Left lobe of liver (tissue), 2 donors: ENCODE data around the gene SGMS2. TPM values are rescaled to one million over a fixed set of nuclear protein-coding genes. Genes with fewer than 3 reads are reported as not detected.
"Not testable (repeated sequence)": the region's sequence is repeated elsewhere in the genome, so short reads cannot be mapped to it uniquely, and the experiment has no call there.

Experiments used
- ATAC-seq: fragments of 200-7000 bp; cut with Tn5 transposase; one replicate; pipeline ENCODE4 v1.9.1; 2020; ENCODE audit warnings: mild to moderate bottlenecking, moderate library complexity
- DNase-seq: peaks from one replicate; pipeline ENCODE4 v3.0.0-alpha.2; 2020; ENCODE audit warnings: low spot score
- total RNA-seq: library from RNA; stranded (reverse); gene quantifications from one replicate; pipeline ENCODE4 v1.2.1, GENCODE V29; 2021
- donor health status: DM: no; HTN: no; CAD: no; lungs with moderate emphysema.
- donor health status: DM: no; HTN: yes; CAD: no.

SGMS2 gene
- total RNA-seq, 1 donor from 2014 or later: 15.6 TPM

GRCh38 chr4:107905082-107905481 is 80.3 kb downstream of the SGMS2 start:
- not testable (repeated sequence) for ATAC-seq, DNase-seq

GRCh38 chr4:107906458-107907100 is 81.8 kb downstream of the SGMS2 start:
- ATAC-seq (no peak), DNase-seq (no peak)

DNA sequence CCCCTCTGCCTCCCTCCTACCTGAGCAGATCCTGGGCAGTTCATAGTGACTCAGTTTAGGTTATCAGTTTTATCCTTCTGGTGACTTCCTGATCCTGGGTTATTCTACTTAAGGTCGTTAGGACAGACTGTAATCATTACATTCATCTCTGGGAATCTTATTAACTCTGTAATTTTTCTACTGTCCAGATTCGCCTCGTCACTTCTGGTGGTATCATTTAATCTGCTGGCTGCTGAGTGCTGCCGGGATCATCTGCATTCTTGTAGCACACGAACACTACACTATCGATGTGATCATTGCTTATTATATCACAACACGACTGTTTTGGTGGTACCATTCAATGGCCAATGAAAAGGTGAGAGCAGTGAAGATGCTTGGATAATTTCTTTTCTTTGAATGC is 83.6 kb downstream of the SGMS2 start:
- ATAC-seq (no peak), DNase-seq (no peak)

DNA sequence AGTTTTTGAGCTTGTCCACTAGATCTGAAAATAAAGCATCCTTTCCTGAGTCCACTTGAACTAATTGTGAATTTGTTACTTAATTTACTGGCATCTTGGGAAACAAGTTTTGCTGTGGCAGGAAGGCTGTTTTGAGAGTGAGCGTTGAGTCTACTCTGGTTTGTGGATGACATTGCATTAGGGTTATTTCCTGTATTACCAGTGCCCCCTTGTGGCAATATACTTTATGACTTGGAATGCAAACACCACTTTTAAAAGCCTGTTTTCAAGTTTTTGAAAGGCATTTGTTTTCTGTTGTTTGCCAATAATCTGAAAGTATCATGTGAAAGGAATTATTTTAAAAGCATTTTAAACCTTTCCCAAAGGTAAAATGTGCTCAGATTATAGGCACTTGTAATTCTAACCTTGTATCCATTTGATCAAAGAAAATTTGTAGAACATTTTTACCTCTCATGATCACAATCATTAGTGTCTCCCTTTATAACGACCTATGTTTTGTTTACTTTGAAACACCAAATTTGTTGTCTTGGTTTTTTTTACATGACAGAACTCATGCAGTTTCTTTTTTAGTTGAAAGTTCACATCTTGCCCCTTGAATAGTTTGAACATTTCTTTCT is 88.7 kb downstream of the SGMS2 start:
- DNase-seq (no peak), ATAC-seq (peak; percentile 95)

GRCh38 chr4:107915220-107915619 is 90.5 kb downstream of the SGMS2 start:
- DNase-seq: no peak

DNA sequence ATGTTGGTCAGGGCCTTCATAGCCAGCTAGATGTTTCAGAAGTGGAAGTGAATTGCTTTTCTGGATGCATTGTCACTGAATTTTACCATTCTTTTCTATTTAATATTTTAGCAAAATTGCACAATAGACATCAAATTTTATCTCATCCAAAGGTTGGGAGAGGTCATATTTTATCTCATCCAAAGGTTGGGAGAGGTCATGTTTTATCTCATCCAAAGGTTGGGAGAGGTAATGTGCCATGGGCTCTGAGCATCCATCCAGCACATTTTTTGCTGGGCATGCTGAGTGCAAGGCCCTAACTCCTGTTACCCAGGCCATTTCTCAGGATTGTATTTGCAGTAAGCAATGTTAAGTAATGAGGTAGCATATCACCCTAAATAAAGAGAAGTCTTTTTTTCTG is 91.9 kb downstream of the SGMS2 start:
- ATAC-seq (peak; percentile 70), DNase-seq (no peak)

More at GRCh38 chr4:107915220-107915619, 90.5 kb downstream of the SGMS2 start:
- peak; percentile 23 for ATAC-seq

- DNase-seq (no peak), ATAC-seq (no peak)
Measured at GRCh38 chr4:107917500-107917899, 92.8 kb downstream of the SGMS2 start.

DNA sequence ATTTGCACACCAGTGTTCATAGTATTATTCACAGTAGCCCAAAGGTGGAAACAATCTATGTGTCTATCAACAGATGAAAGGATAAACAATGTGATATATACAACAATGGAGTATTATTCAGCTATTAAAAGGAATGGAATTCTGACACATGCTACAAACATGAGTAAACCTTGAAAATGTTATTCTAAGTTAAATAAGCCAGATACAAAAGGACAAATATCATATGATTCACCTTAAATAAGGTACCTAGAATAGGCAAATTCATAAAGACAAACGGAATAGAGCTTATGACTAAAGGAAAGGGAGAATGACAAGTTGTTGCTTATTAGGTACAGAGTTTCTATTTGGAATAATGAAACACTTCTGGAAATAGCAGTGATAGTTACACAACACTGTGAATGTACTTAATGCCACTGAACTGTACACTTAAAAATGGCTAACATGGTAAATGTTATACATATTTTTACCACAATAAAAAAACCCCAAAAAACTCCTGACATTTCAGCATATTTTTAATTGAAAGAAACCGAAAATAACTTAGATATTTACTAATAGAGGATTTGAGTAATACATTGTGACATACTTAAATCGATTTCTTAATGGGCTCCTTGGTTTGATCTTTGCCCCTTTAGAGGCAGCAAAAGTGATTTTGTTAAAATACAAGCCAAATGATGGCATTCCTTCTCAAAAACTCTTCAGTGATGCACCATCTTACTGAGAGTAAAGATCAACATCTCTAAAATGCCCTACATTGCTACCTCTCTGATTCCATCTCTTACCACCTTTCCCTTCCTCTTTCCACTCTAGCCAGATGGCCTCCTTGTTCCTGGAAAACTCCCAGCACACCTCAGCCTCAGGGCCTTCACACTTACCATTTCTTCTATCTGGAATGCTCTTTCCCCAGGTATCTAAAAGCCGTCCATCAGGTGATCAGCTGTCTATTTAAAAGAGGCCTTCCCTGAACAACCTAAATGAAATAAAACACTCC is 98.0 kb downstream of the SGMS2 start:
- ATAC-seq: peak; percentile 81
- DNase-seq: no peak

DNA sequence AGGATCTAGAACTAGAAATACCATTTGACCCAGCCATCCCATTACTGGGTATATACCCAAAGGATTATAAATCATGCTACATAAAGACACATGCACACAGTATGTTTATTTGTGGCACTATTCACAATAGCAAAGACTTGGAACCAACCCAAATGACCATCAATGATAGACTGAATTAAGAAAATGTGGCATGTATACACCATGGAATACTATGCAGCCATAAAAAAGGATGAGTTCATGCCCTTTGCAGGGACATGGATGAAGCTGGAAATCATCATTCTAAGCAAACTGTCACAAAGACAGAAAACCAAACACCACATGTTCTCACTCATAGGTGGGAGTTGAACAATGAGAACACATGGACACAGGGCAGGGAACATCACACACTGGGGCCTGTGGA is 101.0 kb downstream of the SGMS2 start:
- not testable (repeated sequence) for ATAC-seq, DNase-seq

DNA sequence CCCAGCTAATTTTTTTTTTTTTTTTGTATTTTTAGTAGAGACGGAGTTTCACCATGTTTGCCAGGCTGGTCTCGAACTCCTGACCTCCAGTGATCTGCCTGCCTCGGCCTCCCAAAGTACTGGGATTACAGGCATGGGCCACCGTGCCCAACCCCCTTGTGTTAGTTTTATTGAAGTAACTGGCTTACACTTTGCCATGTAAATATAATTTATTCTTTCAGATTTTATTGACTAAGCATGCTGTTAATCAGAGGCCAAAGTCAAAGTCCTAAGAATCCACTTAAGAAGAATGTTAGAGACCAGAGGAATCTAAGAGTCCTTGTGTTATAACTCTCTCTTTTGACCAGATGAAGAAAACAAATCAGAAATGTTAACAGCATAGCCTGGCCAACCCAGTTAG is 102.1 kb downstream of the SGMS2 start:
- DNase-seq, ATAC-seq: not testable (repeated sequence)

DNA sequence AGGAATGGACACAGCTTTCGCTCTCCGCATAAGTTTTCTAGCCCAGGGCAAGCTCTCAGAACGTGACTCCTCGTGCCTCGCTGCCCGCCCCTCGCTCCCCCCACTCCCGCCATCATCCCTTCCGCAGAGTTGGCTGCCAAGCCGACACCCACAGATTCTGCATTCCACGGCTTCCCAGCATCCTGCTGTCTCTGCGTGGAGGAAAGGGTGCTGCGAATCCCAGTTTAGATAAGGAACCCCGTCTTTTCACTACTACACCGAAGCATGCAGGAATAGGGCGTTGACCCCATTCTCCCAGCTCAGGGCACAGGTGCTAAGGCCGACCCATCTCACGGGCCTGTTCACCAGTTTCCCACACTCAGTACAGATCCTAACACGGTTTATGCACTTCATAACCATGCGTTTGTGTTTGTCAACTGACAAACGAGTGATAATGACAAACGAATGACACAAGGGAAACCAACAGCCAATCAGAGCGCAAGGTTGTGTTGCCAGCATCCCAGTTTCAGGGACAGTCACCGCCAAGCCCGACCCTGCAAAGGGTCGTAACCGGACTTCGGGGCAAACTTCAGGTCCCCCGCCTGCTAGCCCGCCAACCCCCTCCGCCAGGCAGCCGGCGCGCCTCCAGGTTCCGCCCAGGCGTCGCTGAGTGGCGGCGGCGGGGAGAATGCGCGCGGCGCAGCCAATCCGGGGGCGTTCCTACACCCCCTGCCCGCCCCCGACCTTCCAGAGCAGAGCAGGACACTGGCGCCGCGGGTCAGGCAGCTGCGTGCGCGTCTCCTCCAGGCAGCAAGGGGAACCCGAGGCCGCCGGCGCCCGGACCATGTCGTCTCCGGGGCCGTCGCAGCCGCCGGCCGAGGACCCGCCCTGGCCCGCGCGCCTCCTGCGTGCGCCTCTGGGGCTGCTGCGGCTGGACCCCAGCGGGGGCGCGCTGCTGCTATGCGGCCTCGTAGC is 106.4 kb downstream of the SGMS2 start, which contains the start of gene CYP2U1:
Gene CYP2U1 (plus strand): TSS at position 729 of the 954 bp plus-strand sequence. CDS start 95 bp downstream, at position 824.
- DNase-seq: peak; percentile 89

DNA sequence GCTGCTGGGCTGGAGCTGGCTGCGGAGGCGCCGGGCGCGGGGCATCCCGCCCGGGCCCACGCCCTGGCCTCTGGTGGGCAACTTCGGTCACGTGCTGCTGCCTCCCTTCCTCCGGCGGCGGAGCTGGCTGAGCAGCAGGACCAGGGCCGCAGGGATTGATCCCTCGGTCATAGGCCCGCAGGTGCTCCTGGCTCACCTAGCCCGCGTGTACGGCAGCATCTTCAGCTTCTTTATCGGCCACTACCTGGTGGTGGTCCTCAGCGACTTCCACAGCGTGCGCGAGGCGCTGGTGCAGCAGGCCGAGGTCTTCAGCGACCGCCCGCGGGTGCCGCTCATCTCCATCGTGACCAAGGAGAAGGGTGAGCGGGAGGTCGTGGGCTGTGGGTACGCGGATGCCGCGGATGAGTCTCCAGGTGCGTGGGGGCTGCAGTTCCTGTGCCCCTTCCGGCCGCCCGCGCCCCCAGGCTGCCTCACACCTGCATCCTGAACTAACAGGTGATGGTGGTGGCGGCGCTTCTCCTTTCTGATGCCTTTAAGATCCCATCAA is 107.1 kb downstream of the SGMS2 start:
- ATAC-seq (no peak), DNase-seq (no peak)

More for the DNA sequence above, 106.4 kb downstream of the SGMS2 start, which contains the start of gene CYP2U1:
- peak; percentile 96 for ATAC-seq

DNA sequence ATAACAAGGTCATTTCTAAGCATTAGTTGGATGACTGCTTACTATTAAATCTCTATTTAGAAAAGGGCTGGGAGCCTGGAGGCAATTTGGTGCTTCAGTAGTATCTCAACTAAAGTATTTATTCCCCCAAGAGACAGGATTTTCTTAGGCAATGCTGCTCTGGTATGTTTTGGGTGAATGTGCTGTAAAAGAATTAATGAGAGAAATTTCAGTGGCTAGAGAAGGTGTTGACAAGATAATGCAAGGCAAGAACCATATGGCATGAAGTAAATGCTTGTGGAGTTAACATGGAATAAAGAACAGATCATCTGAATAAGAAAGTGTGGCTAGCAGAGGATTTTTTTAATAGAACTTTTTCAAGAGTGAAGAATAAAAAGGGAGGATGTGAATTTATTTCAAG is 110.5 kb downstream of the SGMS2 start:
- DNase-seq (no peak), ATAC-seq (no peak)

GRCh38 chr4:107937040-107937439 is 112.3 kb downstream of the SGMS2 start:
- ATAC-seq (no peak), DNase-seq (no peak)

- DNase-seq (no peak), ATAC-seq (no peak)
Measured at GRCh38 chr4:107939307-107939706, 114.6 kb downstream of the SGMS2 start.

DNA sequence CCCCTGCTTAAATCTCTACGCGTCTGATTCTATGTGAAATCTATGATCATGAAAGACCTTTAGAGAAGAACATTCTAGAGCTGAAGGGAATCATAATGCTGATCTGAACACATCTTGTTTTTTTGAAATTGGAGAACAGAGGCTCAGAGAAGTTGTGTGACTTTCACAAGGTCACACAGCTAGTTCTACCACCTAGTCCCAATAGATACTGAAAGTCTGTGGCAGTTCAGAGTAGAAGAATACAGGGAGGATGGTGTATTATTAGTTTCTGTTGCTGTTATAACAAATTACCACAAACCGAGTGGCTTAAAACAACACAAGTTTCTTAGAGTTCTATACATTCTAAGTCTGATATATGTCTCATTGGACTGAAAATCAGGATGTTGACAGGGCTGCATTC is 121.1 kb downstream of the SGMS2 start:
- ATAC-seq (no peak), DNase-seq (no peak)

DNA sequence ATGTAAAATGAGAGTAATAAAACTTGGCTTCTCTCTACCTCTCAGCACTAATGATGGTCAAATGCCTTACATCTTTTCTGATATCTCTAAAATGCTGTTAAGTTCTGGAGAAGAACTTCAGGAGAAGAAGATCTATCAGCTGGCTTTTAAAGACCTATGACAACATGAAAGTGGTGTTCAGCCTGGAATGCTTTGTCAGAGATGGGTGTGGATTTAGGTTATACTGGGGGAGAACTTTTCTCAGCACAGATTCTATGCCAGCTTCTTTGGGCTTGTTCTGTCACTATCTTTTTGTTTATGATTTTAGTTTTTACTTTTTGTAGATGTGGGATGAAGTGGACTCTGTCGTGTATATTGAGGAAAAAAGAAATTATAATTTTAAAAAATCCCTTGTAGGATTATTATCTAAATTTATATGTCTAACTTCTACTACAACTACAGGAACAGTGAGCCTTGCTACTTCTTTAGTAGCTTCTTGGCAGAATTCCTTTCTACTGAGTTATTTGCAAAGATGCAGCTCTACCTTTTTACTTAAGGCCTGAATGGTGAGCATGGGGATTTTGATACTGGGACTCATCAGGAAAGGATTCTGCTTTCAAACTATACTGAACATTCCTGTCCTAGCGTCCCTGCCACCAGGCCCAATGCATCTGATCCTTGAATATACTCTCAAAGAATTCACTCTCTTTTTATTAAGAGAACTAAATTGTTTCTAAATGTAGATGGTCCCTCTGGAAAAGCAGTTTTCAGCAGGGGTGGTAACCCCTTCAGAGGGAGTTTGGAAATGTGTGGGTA is 126.2 kb downstream of the SGMS2 start:
- ATAC-seq (no peak), DNase-seq (no peak)

- no peak for ATAC-seq
Measured at GRCh38 chr4:107951551-107951950, 126.8 kb downstream of the SGMS2 start.

DNA sequence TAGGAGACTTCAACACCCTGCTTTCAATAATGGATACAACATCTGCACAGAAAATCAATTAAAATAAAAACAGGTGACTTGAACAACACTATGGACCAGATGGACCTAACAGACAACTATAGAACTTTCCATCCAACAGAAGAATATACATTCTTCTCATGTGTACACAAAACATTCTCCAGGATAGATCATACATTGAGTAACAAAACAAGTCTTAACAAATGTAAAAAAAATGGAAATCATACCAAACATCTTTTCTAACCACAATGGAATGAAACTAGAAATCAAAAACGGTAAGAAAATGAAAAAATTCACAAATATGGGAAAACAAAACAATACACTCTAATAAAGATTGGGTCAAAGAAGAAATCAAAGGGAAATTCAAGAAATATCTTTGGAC is 131.3 kb downstream of the SGMS2 start:
- ATAC-seq (no peak), DNase-seq (no peak)

More at GRCh38 chr4:107951551-107951950, 126.8 kb downstream of the SGMS2 start:
- no peak for DNase-seq
